GM18498 (cell line): ENCODE measurements around the gene KRTAP10-4.
"Not testable (repeated sequence)": the region's sequence is repeated elsewhere in the genome, so short reads cannot be mapped to it uniquely, and the experiment has no call there.

ENCODE experiments used
- ATAC-seq: cut with Tn5 transposase; IDR thresholded peaks from one replicate; pipeline ENCODE4 v1.9.1; 2021; ENCODE audit warnings: mild to moderate bottlenecking, moderate library complexity; ENCODE audit not compliant: unreplicated experiment

KRTAP10-4 gene

DNA sequence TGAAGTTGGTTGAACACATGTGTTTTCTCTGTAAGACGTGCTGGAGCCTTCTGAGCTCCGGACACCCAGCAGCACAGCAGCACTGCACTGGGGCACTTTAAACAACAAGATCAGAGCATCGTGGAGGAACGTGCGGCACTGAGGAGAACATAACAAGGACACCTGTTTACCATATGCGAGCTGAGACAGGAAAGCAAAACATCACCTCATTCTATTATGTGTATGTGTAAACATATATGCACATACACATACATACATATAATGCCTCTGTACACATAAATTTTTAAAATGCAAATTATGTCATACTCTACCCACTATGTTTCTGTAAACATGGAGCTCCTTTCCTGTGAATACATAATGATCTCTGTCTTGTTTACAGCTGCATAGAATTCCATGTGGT, 22.0 kb downstream of the KRTAP10-4 start:
- no peak for ATAC-seq

DNA sequence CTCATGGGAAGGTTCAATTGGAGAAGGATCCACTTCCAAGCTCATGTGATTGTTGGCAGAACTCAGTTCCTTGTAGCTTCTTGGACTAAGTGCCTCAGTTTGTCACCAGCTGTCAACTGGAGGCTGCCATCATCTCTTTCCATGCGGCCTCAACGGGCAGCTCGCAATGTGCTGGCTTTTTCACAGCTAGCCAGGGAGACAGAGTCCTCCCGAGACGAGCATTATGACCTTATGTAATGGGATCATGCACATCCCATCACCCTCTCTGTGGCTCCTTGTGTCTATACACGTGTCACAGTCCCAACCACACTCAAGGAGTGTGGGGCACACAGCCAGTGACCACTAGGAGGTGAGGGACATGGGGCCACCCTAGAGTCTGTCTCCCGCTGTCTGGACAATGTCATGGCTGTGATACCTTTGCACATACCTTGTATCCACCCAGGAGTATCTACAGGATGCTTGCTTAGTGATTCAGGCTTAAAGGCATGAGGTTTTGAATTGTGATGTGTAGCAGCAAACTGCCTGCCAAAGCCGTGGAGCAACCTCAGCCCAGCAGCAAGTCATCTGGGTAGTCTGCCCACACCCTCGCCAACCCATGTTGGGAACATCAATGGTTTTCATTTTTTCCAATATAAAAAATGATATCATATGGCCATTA, 22.7 kb downstream of the KRTAP10-4 start:
- ATAC-seq, result no peak

DNA sequence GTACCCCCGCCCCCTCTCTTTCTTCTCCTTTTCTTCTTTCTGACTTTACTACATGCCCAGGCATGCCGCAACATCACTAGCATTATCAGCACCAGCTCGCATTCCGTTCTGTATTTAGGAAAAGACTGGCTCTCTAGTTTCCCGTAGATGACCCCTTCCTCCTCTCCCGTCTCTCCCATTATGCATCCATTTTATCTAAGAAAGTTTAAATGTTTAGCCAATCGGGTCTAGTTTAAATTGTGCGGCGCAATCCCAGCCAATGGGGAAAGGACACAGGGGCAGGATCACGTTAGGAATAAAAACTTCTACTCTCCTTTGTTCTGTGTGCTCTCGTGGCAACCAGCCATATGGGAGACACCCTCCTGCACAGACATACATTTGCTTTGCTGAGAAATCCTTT, 24.5 kb downstream of the KRTAP10-4 start:
- no peak for ATAC-seq

DNA sequence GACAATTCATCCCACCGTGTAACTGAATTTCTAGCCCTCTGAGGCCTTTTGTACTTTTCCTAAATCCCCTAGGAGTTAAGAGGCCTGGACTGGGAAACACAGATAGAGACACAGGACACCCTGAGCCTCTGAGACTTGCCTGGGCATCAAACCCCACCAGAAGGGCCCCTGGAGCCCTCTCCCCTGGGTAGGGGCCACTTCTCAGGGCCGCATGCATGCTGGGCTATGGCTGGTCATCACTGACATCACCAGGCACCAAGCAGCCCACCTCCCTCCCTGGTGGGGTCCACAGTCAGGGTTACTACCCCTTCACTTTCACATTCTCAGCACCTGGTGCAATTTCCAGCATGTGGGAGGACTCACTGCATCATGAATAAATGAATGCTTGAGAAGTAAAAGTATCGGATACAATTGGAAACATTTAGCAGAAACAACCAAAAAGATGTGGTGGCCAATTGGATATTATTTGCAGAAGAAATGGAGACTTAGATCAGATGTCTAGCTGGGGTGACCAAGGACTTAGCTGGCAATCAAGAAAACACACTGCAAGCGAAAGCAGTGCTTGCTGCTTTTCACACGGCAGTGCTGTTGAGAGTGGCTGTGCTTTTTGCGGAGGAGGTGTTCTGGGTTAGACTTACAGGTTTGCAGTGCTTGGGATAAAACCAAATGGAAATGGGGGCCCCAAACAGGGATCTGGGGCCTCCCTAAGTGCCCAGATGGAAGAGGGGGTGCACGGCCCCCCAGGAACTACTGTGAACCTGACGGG, 25.9 kb downstream of the KRTAP10-4 start:
- no peak for ATAC-seq

DNA sequence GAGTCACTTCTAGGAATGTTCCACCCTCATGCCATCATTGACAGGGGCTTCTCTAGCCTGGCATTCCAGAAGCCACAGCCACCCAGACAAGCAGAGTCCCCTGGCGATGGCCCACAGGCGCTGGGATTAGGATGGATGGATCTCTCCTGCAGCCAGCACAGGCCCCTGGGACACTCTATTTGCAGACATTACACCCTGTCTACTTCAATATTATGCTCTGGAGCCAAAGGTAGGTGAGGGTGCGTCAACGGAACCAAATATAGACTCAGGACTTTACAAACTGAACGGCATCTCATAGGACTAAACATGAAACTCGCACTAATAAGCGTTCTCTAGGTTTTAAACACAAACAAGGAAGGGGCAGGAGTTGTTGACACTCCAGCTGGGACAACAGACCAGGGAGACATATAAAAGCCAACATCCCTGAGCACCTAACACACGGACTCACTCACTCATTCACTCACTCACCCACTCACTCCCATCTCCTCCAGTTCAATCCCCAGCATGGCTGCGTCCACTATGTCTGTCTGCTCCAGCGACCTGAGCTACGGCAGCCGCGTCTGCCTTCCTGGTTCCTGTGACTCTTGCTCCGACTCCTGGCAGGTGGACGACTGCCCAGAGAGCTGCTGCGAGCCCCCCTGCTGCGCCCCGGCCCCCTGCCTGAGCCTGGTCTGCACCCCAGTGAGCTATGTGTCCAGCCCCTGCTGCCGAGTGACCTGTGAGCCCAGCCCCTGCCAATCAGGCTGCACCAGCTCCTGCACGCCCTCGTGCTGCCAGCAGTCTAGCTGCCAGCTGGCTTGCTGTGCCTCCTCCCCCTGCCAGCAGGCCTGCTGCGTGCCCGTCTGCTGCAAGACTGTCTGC, 26.8 kb downstream of the KRTAP10-4 start, which contains the start of gene KRTAP10-7:
TSS of gene KRTAP10-7 (plus strand) at position 480 of the 861 bp plus-strand sequence. CDS start at position 505, 25 bp downstream.
- not testable (repeated sequence) for ATAC-seq

DNA sequence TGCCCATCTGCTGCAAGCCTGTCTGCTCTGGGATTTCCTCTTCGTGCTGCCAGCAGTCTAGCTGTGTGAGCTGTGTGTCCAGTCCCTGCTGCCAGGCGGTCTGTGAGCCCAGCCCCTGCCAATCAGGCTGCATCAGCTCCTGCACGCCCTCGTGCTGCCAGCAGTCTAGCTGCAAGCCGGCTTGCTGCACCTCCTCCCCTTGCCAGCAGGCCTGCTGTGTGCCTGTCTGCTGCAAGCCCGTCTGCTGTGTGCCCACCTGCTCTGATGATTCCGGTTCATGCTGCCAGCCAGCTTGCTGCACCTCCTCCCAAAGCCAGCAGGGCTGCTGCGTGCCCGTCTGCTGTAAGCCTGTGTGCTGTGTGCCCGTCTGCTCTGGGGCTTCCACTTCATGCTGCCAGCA, 27.6 kb downstream of the KRTAP10-4 start:
- ATAC-seq, result not testable (repeated sequence)

DNA sequence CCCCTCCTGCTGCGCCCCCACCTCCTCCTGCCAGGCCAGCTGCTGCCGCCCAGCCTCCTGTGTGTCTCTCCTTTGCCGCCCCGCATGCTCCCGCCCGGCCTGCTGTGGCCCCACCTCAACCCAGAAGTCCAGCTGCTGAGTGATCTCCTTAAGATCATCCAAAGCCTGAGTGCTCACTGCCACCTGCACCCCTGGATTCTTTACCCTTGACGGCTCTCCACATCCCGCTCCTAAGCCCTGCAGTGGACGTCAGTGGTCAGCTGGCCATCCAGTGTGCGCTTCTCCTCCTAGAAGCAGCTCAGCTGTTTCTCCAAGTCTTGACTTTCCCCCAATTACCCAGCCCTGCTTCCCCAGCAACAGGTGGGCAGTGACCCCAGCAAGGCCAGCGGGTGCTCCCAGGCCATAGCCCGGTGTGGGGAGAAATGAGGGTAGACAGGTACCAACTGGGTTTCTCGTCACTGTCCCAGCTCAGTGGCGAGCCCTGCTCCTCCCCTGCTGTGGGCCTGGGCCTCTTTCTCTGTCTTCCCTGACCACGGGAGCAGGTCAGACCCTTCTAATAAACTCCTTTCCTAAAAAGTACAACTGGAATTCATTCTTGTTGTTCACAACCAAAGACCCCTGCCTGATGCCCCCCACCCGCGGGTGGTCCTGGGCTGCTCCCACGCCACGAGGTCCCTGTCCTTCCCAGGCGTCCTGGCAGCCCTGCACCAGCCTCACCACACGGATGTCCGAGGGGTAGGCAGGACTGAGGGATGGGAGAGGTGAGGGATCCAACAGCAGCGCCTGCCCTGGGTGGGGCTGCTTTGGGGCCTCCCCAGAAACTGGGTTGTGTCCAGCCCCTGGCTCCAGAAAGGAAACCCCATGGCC, 28.3 kb downstream of the KRTAP10-4 start:
- ATAC-seq, result no peak

DNA sequence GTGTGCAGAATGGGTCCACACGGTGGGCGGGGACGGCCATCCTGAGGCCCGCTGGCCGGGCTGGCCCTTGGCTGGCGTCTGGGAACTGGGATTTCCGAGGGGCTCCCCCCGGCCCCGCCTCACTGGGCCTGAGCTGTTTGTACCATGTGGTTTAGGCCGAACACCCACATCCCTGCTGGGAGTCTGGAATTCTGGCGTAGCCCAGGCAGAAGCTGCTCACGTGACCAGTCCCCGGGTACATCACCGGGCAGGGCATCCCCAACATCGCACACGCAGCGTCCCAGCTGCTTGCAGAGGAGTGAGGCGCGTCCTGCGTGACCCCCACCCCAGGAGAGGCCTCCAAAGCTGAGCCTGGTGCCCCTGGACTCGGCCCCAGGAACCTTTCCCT, 28.9 kb downstream of the KRTAP10-4 start:
- no peak for ATAC-seq

DNA sequence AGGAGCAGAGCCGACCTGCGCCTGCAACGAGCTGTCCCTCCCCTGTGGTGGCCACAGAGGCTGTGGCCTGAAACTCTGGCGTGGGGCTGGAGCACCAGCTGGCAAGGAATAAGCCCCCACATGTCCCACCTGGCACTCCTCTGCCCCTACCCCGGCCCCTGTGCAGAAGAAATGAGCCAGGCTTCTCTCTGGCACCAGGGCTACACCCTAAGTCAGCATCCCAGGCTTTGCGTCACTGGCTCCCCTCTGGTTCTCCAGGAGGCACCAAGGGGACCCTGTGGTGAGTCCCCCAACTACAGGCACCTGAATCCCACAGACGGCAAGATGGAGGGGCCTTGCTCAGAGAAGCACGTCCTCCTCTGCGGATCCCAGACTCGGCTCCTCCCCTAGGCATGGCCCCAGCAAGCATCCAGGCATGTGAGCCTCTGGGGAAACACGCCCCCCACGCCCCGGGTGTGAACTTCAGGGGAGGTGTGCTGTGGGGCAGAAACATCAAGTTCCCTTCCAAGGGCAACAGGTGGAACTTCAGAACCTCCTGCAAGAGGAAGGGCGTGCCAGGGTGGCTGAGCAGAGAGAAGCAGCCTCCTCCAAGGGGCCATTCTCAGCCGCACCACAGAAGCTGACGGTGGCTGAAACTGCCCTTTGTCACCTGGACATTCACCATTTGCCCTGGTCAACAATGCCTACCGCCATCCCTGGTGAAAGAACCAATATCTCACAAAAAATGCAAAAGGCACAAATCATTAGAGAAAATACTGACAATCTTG, 29.8 kb downstream of the KRTAP10-4 start:
- ATAC-seq, result no peak

DNA sequence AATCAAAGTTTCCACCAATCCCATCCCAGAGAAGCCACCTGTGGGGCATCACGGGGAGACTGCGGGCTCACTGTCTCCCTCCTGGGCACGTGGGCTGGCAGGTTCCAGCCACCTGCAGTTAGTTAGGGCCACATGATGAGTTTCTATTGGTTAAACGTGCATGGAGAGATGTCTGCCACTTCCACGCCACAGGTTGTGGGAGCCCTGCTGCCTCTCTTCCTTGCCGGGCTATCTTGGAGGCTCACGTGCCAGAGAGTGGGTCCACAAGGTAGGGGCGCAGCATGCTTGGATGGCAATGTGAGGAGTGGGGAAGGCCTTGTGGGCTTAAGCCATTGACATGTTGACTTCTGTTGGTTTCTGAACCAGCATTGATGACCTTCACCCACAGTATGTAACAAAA, 30.4 kb downstream of the KRTAP10-4 start:
- no peak for ATAC-seq

DNA sequence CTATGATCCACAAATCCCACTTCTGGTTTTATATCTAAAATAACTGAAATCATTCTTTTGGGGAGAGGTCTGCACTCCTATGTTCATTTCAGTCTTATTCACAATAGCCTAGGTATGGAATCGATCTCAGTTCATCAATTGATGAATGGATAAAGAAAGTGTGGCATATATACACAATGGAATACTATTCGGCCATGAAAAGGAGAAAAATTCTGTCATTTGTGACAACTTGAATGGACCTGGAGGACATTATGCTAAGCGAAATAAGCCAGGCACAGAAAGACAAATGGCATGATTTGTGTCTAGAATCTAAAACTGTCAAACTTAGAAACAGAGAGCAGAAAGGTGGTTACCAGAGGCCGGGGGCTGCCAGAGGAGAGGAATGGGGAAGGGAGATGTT, 33.0 kb downstream of the KRTAP10-4 start:
- no peak for ATAC-seq

DNA sequence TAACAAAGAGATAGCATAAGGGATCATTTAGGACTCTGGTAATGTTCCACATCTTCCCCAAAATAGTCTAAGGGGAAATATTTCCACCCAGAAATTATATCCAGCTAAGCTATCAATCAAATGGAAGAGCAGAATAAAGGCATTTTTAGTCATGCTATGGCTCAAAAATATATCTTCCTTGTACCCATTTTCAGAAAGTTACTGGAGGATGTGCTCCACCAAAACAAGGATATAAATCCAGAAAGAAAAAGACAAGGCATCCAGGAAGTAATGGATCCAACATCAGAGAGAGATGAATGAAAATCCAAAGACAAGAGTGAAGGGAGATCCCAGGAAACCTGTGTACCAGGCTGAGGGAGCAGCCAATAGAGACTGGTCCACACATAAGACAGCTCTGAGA, 35.7 kb downstream of the KRTAP10-4 start:
- ATAC-seq, result no peak

DNA sequence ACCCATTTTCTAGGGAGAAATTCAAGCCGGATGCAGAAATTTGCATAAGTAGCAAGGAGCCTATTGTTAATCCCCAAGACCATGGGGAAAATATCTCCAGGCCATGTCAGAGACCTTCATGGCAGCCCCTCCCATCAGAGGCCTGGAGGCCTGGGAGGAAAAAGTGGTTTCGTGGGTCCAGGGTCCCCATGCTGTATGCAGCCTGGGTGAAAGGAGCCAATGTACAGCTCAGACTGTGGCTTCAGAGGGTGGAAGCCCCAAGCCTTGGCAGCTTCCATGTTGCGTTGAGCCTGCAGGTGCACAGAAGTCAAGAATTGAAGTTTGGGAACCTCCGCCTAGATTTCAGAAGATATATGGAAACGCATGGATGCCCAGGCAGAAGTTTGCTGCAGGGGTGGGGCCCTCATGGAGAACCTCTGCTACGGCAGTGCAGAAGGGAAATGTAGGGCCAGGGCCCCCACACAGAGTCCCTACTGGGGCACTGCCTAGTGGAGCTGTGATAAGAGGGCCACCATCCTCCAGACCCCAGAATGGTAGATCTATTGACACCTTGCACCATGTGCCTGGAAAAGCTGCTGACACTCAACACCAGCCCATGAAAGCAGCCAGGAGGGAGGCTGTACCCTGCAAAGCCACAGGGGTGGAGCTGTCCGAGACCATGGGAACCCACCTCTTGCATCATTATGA, 36.8 kb downstream of the KRTAP10-4 start:
- not testable (repeated sequence) for ATAC-seq

DNA sequence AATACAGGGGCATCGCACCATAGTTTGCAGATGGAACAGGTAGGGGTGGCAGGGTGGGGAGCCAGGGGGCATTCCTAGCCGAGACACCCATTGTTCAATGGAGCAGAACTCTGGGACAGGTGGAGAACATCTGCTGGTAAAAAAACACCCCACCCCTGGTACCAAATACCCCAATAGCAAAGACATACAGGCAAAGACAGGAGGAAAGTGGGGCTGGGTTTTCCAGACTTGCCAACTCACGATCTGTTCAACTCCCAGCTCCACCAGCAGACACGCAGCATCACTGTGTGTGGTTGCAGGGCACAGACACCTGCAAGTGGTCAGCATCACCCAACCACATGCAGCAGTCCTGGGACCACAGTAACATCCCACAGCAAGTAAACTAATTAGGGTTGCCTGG, 38.0 kb downstream of the KRTAP10-4 start:
- no peak for ATAC-seq

DNA sequence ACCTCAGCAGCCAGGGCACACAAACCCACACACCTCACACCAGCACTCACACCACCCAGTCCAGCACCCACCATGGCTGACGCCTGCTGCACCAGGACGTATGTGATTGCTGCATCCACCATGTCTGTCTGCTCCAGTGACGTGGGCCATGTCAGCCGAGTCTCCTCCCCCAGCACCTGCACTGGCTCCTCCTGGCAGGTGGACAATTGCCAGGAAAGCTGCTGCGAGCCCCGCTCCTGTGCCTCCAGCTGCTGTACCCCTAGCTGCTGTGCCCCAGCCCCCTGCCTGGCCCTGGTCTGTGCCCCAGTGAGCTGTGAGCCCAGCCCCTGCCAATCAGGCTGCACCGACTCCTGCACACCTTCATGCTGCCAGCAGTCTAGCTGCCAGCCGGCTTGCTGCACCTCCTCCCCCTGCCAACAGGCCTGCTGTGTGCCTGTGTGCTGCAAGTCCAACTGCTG, 38.5 kb downstream of the KRTAP10-4 start, which contains the start of gene KRTAP10-8:
TSS of gene KRTAP10-8 (plus strand) at position 51 of the 458 bp plus-strand sequence. CDS start at position 73, 22 bp downstream.
- ATAC-seq, result no peak

DNA sequence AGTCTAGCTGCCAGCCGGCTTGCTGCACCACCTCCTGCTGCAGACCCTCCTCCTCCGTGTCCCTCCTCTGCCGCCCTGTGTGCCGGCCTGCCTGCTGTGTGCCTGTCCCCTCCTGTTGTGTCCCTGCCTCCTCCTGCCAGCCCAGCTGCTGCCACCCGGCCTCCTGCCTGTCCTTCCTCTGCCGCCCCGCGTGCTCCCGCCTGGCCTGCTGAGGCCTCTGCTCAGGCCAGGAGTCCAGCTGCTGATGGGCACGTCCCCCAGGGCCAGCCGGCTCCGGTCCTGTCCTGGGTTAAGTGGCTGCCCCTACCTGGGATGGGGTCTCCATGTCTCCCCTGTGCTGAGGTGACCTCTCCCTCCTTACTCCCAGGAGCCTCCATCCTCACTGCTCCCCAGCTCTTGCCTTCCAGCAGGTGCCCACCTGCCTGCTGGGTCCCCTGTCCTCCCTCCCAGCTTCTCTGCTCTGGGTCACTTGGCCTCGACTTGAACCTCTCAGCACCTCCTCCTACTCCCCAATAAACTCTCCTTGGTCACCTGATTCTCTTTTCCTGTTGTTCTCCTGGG, 39.2 kb downstream of the KRTAP10-4 start:
- no peak for ATAC-seq

DNA sequence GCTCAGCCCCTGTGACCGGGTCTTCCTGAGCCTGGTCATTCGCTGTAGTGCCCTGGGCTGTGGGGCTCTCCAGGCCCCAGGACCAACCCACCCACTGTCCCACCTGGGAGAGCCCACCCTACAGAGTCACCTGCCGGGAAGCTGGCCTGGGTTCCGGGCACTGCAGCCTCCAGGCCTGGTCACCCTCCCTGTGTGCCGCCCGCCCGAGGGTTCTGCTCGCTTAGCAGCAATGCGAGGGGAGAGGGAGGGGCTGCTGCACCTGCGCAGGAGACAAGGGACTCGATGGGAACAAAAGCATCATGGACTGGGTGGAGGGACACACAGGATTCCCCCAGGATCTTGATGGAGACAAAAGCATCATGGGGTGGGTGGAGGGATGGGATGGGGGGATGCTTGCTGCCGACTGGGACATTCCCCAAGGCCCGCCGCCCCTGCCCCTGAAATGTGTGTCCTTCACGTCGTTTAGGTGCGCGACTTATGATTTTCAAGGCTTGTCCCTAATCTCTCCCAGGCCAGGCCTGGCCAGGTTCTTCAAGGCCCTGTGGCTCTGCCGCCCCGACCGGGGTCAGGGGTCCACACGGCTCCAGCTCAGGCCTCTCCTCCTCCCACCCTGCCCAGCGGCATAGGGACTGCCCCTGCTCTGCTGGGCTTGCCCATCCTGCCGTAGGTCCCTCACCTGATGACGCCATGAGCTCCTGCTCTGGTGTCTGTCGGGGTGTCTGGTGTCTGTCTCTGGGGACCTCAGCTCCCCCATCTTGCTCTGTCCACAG, 40.0 kb downstream of the KRTAP10-4 start:
- no peak for ATAC-seq

DNA sequence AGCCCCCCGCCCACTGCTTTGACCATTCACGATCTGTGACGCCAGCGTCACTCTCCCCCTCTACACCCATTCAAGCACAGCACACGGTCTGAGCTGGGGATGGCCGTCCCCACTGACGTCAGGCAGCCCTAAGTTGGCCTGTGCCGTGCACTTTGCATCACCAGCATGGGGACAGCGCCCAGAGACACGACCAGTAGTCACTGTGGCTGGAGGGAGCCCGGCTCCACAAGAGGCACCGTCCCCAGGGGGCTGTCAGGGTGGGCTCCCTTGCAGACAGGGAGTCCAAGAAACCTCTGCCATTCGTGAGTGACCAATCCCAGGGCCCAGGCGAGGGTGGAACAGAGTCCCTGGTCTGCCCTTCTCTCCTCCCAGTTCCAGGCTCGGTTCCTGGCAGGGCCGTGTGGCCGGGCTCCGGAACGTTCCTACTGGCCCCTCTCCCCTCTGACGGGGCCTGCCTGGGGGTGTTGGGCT, 40.7 kb downstream of the KRTAP10-4 start:
- ATAC-seq, result no peak
